Activated effector memory CD4-positive, alpha-beta T cell treated with anti-CD3 and anti-CD28 coated beads, Interleukin-2, amount 50 U/mL, for 16 hours (primary cell): Measurements from ENCODE around the gene ADAM10.

Experiments
- DNase-seq: peaks from one replicate; pipeline ENCODE4 v3.0.0-alpha.2; 2020

Gene ADAM10

GRCh38 chr15:58755956-58756355, 6.4 kb upstream of the ADAM10 start:
- DNase-seq: no peak

- no peak for DNase-seq
These were observed 5.8 kb upstream of the ADAM10 start for GRCh38 chr15:58755350-58755749.

GRCh38 chr15:58752716-58753115, 3.2 kb upstream of the ADAM10 start:
- no peak for DNase-seq

- peak; percentile 80 for DNase-seq
These were observed 515 bp downstream of the ADAM10 start for GRCh38 chr15:58748852-58749531.

- peak; percentile 71 for DNase-seq
These were observed 1.3 kb downstream of the ADAM10 start for GRCh38 chr15:58748040-58748851.

GRCh38 chr15:58746174-58746573, 3.3 kb downstream of the ADAM10 start:
- DNase-seq: no peak

GRCh38 chr15:58742819-58743502, 6.5 kb downstream of the ADAM10 start:
- DNase-seq: no peak

GRCh38 chr15:58742022-58742813, 7.3 kb downstream of the ADAM10 start:
- no peak for DNase-seq

- no peak for DNase-seq
These were observed 8.5 kb downstream of the ADAM10 start for GRCh38 chr15:58741032-58741431.

GRCh38 chr15:58740436-58740835, 9.1 kb downstream of the ADAM10 start:
- no peak for DNase-seq

- no peak for DNase-seq
These were observed 11.3 kb downstream of the ADAM10 start for GRCh38 chr15:58738046-58738707.

- no peak for DNase-seq
These were observed 12.2 kb downstream of the ADAM10 start for GRCh38 chr15:58737298-58737697.

- no peak for DNase-seq
These were observed 13.4 kb downstream of the ADAM10 start for GRCh38 chr15:58736018-58736643.

- DNase-seq: no peak
These were observed 14.6 kb downstream of the ADAM10 start for GRCh38 chr15:58734859-58735258.

GRCh38 chr15:58732625-58733363, 16.7 kb downstream of the ADAM10 start:
- DNase-seq: no peak

- no peak for DNase-seq
These were observed 17.6 kb downstream of the ADAM10 start for GRCh38 chr15:58731756-58732535.

- no peak for DNase-seq
These were observed 22.6 kb downstream of the ADAM10 start for GRCh38 chr15:58726867-58727266.

GRCh38 chr15:58724466-58724865, 25.0 kb downstream of the ADAM10 start:
- DNase-seq: no peak

GRCh38 chr15:58717357-58717756, 32.1 kb downstream of the ADAM10 start:
- no peak for DNase-seq

GRCh38 chr15:58716027-58716426, 33.5 kb downstream of the ADAM10 start:
- DNase-seq: no peak
